Mesenchymal stem cell (in vitro differentiated cells and primary cell): ENCODE measurements around the gene NPAS3.

ENCODE experiments used
- DNase-seq: peaks from one replicate; pipeline ENCODE4 v3.0.0-alpha.2; 2013
- H2AFZ ChIP-seq: one replicate; pipeline ENCODE4 v1.6.1; 2013; ENCODE audit warnings: low read depth, mild to moderate bottlenecking, control low read depth, inconsistent platforms, low read length, moderate library complexity
- H2AK5ac ChIP-seq: 2 replicates; pipeline ENCODE4 v1.6.1; 2013; ENCODE audit warnings: low read length, moderate library complexity, mild to moderate bottlenecking, inconsistent platforms; ENCODE audit not compliant: severe bottlenecking
- H2BK120ac ChIP-seq: one replicate; pipeline ENCODE4 v1.6.1; 2013; ENCODE audit warnings: low read depth, mild to moderate bottlenecking, inconsistent platforms, low read length, moderate library complexity
- H2BK12ac ChIP-seq, 2 experiments: one replicate each; pipeline ENCODE4 v1.6.1; 2013; ENCODE audit warnings: inconsistent platforms in 2 of 2, low read length in 2 of 2, mild to moderate bottlenecking in 2 of 2, moderate library complexity in 2 of 2, control low read depth in 1 of 2
- H2BK15ac ChIP-seq: one replicate; pipeline ENCODE4 v1.6.1; 2013; ENCODE audit warnings: mild to moderate bottlenecking, low read depth, inconsistent platforms; ENCODE audit not compliant: poor library complexity, severe bottlenecking
- H2BK5ac ChIP-seq: 2 replicates; pipeline ENCODE4 v1.6.1; 2013; ENCODE audit warnings: low read depth, mild to moderate bottlenecking, low read length, control low read depth, inconsistent platforms; ENCODE audit not compliant: poor library complexity, severe bottlenecking
- H3K14ac ChIP-seq, 2 experiments: one replicate each; pipeline ENCODE4 v1.6.1; 2013; ENCODE audit warnings: inconsistent platforms in 2 of 2, low read length in 2 of 2, control low read depth in 1 of 2, mild to moderate bottlenecking in 1 of 2, moderate library complexity in 1 of 2
- H3K18ac ChIP-seq, 2 experiments: one replicate each; pipeline ENCODE4 v1.6.1; 2013; ENCODE audit warnings: inconsistent platforms in 2 of 2, low read length in 2 of 2, control low read depth in 1 of 2, low read depth in 1 of 2, mild to moderate bottlenecking in 1 of 2
- H3K23ac ChIP-seq, 2 experiments: one replicate each; pipeline ENCODE4 v1.6.1; 2013; ENCODE audit warnings: inconsistent platforms in 2 of 2, low read length in 2 of 2, mild to moderate bottlenecking in 2 of 2, moderate library complexity in 2 of 2, control low read depth in 1 of 2
- H3K27ac ChIP-seq: 2 replicates; pipeline ENCODE4 v1.5.1; 2013; ENCODE audit warnings: mild to moderate bottlenecking, moderate library complexity, low read length, control low read depth, inconsistent platforms; ENCODE audit not compliant: poor library complexity, severe bottlenecking
- H3K27me3 ChIP-seq, 2 experiments: 2 replicates each; pipeline versions ENCODE4 v1.6.1 to v1.7.0; 2013; ENCODE audit warnings: low read length in 2 of 2, mild to moderate bottlenecking in 2 of 2, moderate library complexity in 2 of 2, control low read depth in 1 of 2, inconsistent platforms in 1 of 2; ENCODE audit not compliant: control insufficient read depth in 1 of 2, insufficient read depth in 1 of 2
- H3K36me3 ChIP-seq, 2 experiments: 2 replicates each; pipeline versions ENCODE4 v1.6.1 to v1.7.0; 2013; ENCODE audit warnings: low read length in 2 of 2, control low read depth in 1 of 2, inconsistent platforms in 1 of 2, low read depth in 1 of 2, mild to moderate bottlenecking in 1 of 2; ENCODE audit not compliant: insufficient read depth in 2 of 2, control insufficient read depth in 1 of 2
- H3K4ac ChIP-seq, 2 experiments: one replicate each; pipeline ENCODE4 v1.6.1; 2013; ENCODE audit warnings: inconsistent platforms in 2 of 2, low read length in 2 of 2, mild to moderate bottlenecking in 2 of 2, moderate library complexity in 2 of 2, control low read depth in 1 of 2, low read depth in 1 of 2
- H3K4me1 ChIP-seq: 2 replicates; pipeline ENCODE4 v1.6.1; 2013; ENCODE audit warnings: low read depth, low read length, control low read depth; ENCODE audit not compliant: control insufficient read depth, insufficient read depth
- H3K4me2 ChIP-seq: 2 replicates; pipeline ENCODE4 v1.6.1; 2013; ENCODE audit warnings: low read length, mild to moderate bottlenecking, inconsistent platforms; ENCODE audit not compliant: poor library complexity, severe bottlenecking
- H3K4me3 ChIP-seq, 2 experiments: 2 replicates each; pipeline versions ENCODE4 v1.5.1 to v1.7.0; 2013; ENCODE audit warnings: low read length in 2 of 2, mild to moderate bottlenecking in 2 of 2, control low read depth in 1 of 2, low read depth in 1 of 2; ENCODE audit not compliant: insufficient read depth in 1 of 2
- H3K79me1 ChIP-seq: replicated peaks from 2 replicates; pipeline ENCODE4 v1.6.1; 2013; ENCODE audit warnings: mild to moderate bottlenecking, control low read depth, low read length, inconsistent platforms; ENCODE audit not compliant: poor library complexity, severe bottlenecking
- H3K9ac ChIP-seq: 2 replicates; pipeline ENCODE4 v1.7.0; 2013; ENCODE audit warnings: mild to moderate bottlenecking, low read length, moderate library complexity
- H3K9me3 ChIP-seq: 2 replicates; pipeline ENCODE4 v1.7.0; 2013; ENCODE audit warnings: mild to moderate bottlenecking, low read length; ENCODE audit not compliant: control insufficient read depth
- H4K8ac ChIP-seq: one replicate; pipeline ENCODE4 v1.6.1; 2013; ENCODE audit warnings: inconsistent platforms, mild to moderate bottlenecking, low read length, moderate library complexity
- H4K91ac ChIP-seq: one replicate; pipeline ENCODE4 v1.6.1; 2013; ENCODE audit warnings: mild to moderate bottlenecking, low read length, inconsistent platforms
- WGBS: methylation state at CpG from one replicate; pipeline ENCODE4 v1.1.7; 2013; ENCODE audit warnings: mixed read lengths; 5-methylcytosine and 5-hydroxymethylcytosine counted together

The NPAS3 gene

DNA sequence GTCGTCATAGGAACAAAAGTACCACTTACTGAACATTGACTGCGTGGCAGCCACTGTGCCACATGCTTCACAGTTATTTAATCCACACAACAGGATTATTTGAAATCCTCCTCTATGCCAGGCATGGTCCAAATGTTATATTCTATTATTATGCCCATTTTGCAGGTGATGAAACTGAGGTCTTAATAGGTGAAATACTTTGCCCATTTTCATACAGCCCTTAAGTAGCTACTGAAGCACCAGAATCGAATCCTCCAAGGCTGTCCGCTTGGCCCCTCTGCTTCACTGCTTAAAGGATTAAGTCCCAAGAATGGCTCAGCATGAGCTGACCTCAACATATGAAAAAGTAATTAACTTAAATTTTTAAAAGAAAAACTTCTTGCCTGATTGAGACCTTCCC lies 799.4 kb downstream of the NPAS3 start:
- H3K4me1 ChIP-seq: peaks cover 4% of the 10 kb centered on the region
- no peak overlapping the region for H2BK12ac ChIP-seq
- WGBS: 98% methylated on average over 4 of the region's 4 CpGs
- H4K91ac ChIP-seq: no peak overlapping the region
- H3K27ac ChIP-seq: no peak overlapping the region
- no peak overlapping the region for H2AK5ac ChIP-seq
- H3K36me3 ChIP-seq: no peaks in the 10 kb centered on the region
- peaks cover 4% of the 10 kb centered on the region for H3K9me3 ChIP-seq
- no peaks in the 10 kb centered on the region for H3K27me3 ChIP-seq
- no peak overlapping the region for H3K4me3 ChIP-seq
- no peak overlapping the region for H2BK120ac ChIP-seq
- H3K23ac ChIP-seq: no peak overlapping the region
- H2BK15ac ChIP-seq: no peak overlapping the region
- H2BK5ac ChIP-seq: no peak overlapping the region
- H3K14ac ChIP-seq: no peak overlapping the region
- H2AFZ ChIP-seq: no peak overlapping the region
- H3K79me1 ChIP-seq: no peaks in the 10 kb centered on the region
- H3K4ac ChIP-seq: no peak overlapping the region
- no peak overlapping the region for H3K4me2 ChIP-seq
- H3K9ac ChIP-seq: peak overlapping the region; percentile 40
- no peak overlapping the region for H4K8ac ChIP-seq
- no peak for DNase-seq
- H3K18ac ChIP-seq: no peak overlapping the region

- no peak overlapping the region for H3K4me3 ChIP-seq
- H2AFZ ChIP-seq: no peak overlapping the region
- no peaks in the 10 kb centered on the region for H3K27me3 ChIP-seq
- H4K91ac ChIP-seq: no peak overlapping the region
- H2BK5ac ChIP-seq: no peak overlapping the region
- no peak overlapping the region for H3K4ac ChIP-seq
- no peak overlapping the region for H3K27ac ChIP-seq
- H2BK120ac ChIP-seq: no peak overlapping the region
- DNase-seq: no peak
- H3K4me2 ChIP-seq: no peak overlapping the region
- no peak overlapping the region for H3K23ac ChIP-seq
- WGBS: 88% methylated on average over 3 of the region's 3 CpGs
- H2BK12ac ChIP-seq: no peak overlapping the region
- H3K4me1 ChIP-seq: peaks cover 4% of the 10 kb centered on the region
- H3K14ac ChIP-seq: no peak overlapping the region
- no peaks in the 10 kb centered on the region for H3K36me3 ChIP-seq
- no peak overlapping the region for H2BK15ac ChIP-seq
- peaks cover 9% of the 10 kb centered on the region for H3K9me3 ChIP-seq
- no peak overlapping the region for H3K18ac ChIP-seq
- no peak overlapping the region for H4K8ac ChIP-seq
- H3K79me1 ChIP-seq: no peaks in the 10 kb centered on the region
- no peak overlapping the region for H3K9ac ChIP-seq
- H2AK5ac ChIP-seq: no peak overlapping the region
Observed at GRCh38 chr14:33738491-33738890, 799.8 kb downstream of the NPAS3 start.

DNA sequence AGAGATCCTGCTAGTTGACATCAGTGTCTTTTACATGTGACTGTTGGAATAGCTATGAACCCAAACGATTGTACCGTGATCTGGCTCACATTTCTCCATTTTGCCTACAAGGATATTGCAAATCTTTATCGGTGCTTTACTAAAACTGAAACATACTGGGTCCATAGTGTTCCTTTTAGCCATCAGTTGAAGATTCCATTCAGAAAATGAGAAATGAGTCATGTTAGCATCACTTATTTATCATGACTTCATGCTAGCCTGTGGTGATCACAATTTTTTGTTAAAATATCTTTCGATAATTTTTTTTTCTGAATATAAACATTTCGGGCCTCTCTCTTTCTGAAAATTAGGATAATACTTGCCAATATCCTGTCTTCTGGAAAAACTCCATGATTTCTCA lies 801.9 kb downstream of the NPAS3 start:
- Histone ChIP-seq H2BK12ac (no peak overlapping the region), H4K8ac (no peak overlapping the region)
- no peak for DNase-seq

GRCh38 chr14:33742166-33742565 lies 803.5 kb downstream of the NPAS3 start:
- no peak overlapping the region for H2BK15ac ChIP-seq
- peaks cover 2% of the 10 kb centered on the region for H3K4me1 ChIP-seq
- H2AK5ac ChIP-seq: no peak overlapping the region
- no peaks in the 10 kb centered on the region for H3K27me3 ChIP-seq
- H2AFZ ChIP-seq: no peak overlapping the region
- H3K36me3 ChIP-seq: no peaks in the 10 kb centered on the region
- no peak overlapping the region for H2BK120ac ChIP-seq
- no peak overlapping the region for H4K8ac ChIP-seq
- H3K4me3 ChIP-seq: no peak overlapping the region
- H3K23ac ChIP-seq: no peak overlapping the region
- peaks cover 16% of the 10 kb centered on the region for H3K9me3 ChIP-seq
- 58% methylated on average over 4 of the region's 4 CpGs for WGBS
- no peak overlapping the region for H2BK5ac ChIP-seq
- H3K14ac ChIP-seq: no peak overlapping the region
- DNase-seq: no peak
- no peak overlapping the region for H3K9ac ChIP-seq
- no peak overlapping the region for H2BK12ac ChIP-seq
- H3K4me2 ChIP-seq: no peak overlapping the region
- no peak overlapping the region for H3K27ac ChIP-seq
- H3K4ac ChIP-seq: no peak overlapping the region
- no peaks in the 10 kb centered on the region for H3K79me1 ChIP-seq
- no peak overlapping the region for H3K18ac ChIP-seq
- H4K91ac ChIP-seq: no peak overlapping the region

More for the DNA sequence above, 801.9 kb downstream of the NPAS3 start:
- Histone ChIP-seq H3K14ac (no peak overlapping the region), H2AK5ac (no peak overlapping the region), H3K9ac (no peak overlapping the region), H3K27ac (no peak overlapping the region), H4K91ac (no peak overlapping the region), H3K79me1 (no peaks in the 10 kb centered on the region), H2BK5ac (no peak overlapping the region), H3K9me3 (peaks cover 16% of the 10 kb centered on the region), H3K4ac (no peak overlapping the region), H3K27me3 (no peaks in the 10 kb centered on the region), H3K18ac (no peak overlapping the region), H3K36me3 (no peaks in the 10 kb centered on the region), H2AFZ (no peak overlapping the region), H3K4me1 (peaks cover 4% of the 10 kb centered on the region), H2BK15ac (no peak overlapping the region), H3K23ac (no peak overlapping the region), H3K4me3 (no peak overlapping the region), H3K4me2 (no peak overlapping the region), H2BK120ac (no peak overlapping the region)
- WGBS: 98% methylated on average over 3 of the region's 5 CpGs
